Endothelial cell of umbilical vein (primary cell): ENCODE measurements around the gene MCUR1. TPM values are rescaled to one million over a fixed set of nuclear protein-coding genes. Genes with fewer than 3 reads are reported as not detected.

Source experiments
- BruUV-seq: library from RNA; stranded (reverse); fragments of 400-500 nt; replicated peaks from 2 replicates; lab custom pipeline; 2021; lab: Mats Ljungman, UMichigan
- CTCF ChIA-PET: fragments of 300-600, 350-600 bp; sonication (Branson Sonifier 250); formaldehyde crosslinking; loops from one replicate; lab custom pipeline; 2021; ENCODE audit warnings: antibody characterized with exemption, inconsistent platforms; lab: Charles Lee
- POLR2A ChIA-PET: fragments of 300-600, 350-600 bp; sonication (Branson Sonifier 250); formaldehyde crosslinking; loops from one replicate; lab custom pipeline; 2021; ENCODE audit warnings: antibody characterized with exemption, inconsistent platforms; lab: Charles Lee
- DNase-seq: peaks from one replicate; pipeline ENCODE4 v3.0.0-alpha.2; 2011; ENCODE audit warnings: low read depth, low spot score
- FAIRE-seq: peaks from 2 replicates; lab custom pipeline; 2011; peaks lifted over from hg19 to GRCh38; lab: Jason Lieb, UNC
- H2AFZ ChIP-seq: 2 replicates; pipeline ENCODE4 v1.6.0; 2012; ENCODE audit warnings: low read depth, low read length, control low read depth, inconsistent platforms
- H3K27ac ChIP-seq: 2 replicates; pipeline ENCODE4 v1.5.1; 2011; ENCODE audit warnings: low read depth, mild to moderate bottlenecking, control low read depth, low read length, moderate library complexity; ENCODE audit not compliant: insufficient read depth
- H3K27me3 ChIP-seq, 2 experiments: 2 replicates each; pipeline versions ENCODE4 v1.6.0 to v1.6.1; 2011; ENCODE audit warnings: low read length in 2 of 2, mixed read lengths in 1 of 2; ENCODE audit not compliant: control insufficient read depth in 2 of 2, insufficient read depth in 2 of 2
- H3K36me3 ChIP-seq, 2 experiments: 2 replicates in 1 of 2; 3 replicates in 1 of 2; pipeline ENCODE4 v1.5.1; 2011; ENCODE audit warnings: low read length in 2 of 2, mild to moderate bottlenecking in 1 of 2, moderate library complexity in 1 of 2; ENCODE audit not compliant: control insufficient read depth in 2 of 2, insufficient read depth in 2 of 2; ENCODE audit errors: extremely low read depth in 1 of 2
- H3K4me1 ChIP-seq: 3 replicates; pipeline ENCODE4 v1.5.1; 2011; ENCODE audit warnings: mild to moderate bottlenecking, low read length; ENCODE audit not compliant: control insufficient read depth, insufficient read depth; ENCODE audit errors: extremely low read depth
- H3K4me2 ChIP-seq: 2 replicates; pipeline ENCODE4 v1.6.1; 2011; ENCODE audit warnings: low read length, control low read depth, mixed read lengths; ENCODE audit not compliant: insufficient read depth
- H3K4me3 ChIP-seq, 3 experiments: fragments of 200-600 bp in 1 of 3; sonication (generic), shearing (Covaris generic) in 1 of 3; replicated peaks in 1 of 3; 2 replicates each; pipeline ENCODE4 v1.5.1; 2011 to 2016; ENCODE audit warnings: control low read depth in 3 of 3, low read length in 3 of 3, mild to moderate bottlenecking in 2 of 3, inconsistent platforms in 1 of 3, low read depth in 1 of 3, moderate library complexity in 1 of 3; ENCODE audit not compliant: insufficient read depth in 1 of 3
- H3K79me2 ChIP-seq: 2 replicates; pipeline ENCODE4 v1.6.0; 2012; ENCODE audit warnings: low read length, inconsistent platforms; ENCODE audit not compliant: control insufficient read depth, insufficient read depth
- H3K9ac ChIP-seq: replicated peaks from 2 replicates; pipeline ENCODE3; 2011; ENCODE audit warnings: low read length, control low read depth; ENCODE audit not compliant: insufficient read depth; ENCODE audit errors: extremely low read depth
- H3K9me1 ChIP-seq: replicated peaks from 3 replicates; pipeline ENCODE4 v1.6.0; 2011; ENCODE audit warnings: mild to moderate bottlenecking, low read length; ENCODE audit not compliant: control insufficient read depth, insufficient read depth; ENCODE audit errors: extremely low read depth
- H3K9me3 ChIP-seq: replicated peaks from 2 replicates; pipeline ENCODE4 v1.5.1; 2012; ENCODE audit warnings: low read length, inconsistent platforms; ENCODE audit not compliant: control insufficient read depth, insufficient read depth
- H4K20me1 ChIP-seq: replicated peaks from 2 replicates; pipeline ENCODE3; 2011; ENCODE audit warnings: mild to moderate bottlenecking, low read length; ENCODE audit not compliant: control insufficient read depth, insufficient read depth; ENCODE audit errors: extremely low read depth
- CTCF ChIP-seq, 2 donors: IDR thresholded peaks; 1 replicate in 1 of 2; 2 replicates in 1 of 2; pipeline ENCODE4 v1.5.1; 2011; ENCODE audit warnings: low read length in 2 of 2, mild to moderate bottlenecking in 2 of 2, moderate library complexity in 2 of 2, control low read depth in 1 of 2, inconsistent platforms in 1 of 2, low read depth in 1 of 2; ENCODE audit not compliant: insufficient read depth in 1 of 2; ENCODE audit errors: extremely low read depth in 1 of 2
- EZH2 ChIP-seq: IDR thresholded peaks from 2 replicates; pipeline ENCODE4 v1.6.1; 2012; ENCODE audit warnings: borderline replicate concordance, low read depth, mild to moderate bottlenecking, moderate library complexity, low read length, inconsistent platforms; ENCODE audit not compliant: severe bottlenecking
- FOS ChIP-seq: IDR thresholded peaks from 2 replicates; pipeline ENCODE4 v1.6.1; 2011; ENCODE audit warnings: mild to moderate bottlenecking, low read length, moderate library complexity, borderline replicate concordance; ENCODE audit not compliant: insufficient read depth
- GATA2 ChIP-seq: IDR thresholded peaks from 2 replicates; pipeline ENCODE4 v1.7.0; 2011; ENCODE audit warnings: low read depth, mild to moderate bottlenecking, moderate library complexity, mixed read lengths, low read length; ENCODE audit not compliant: insufficient read length, insufficient read depth
- JUN ChIP-seq: IDR thresholded peaks from 2 replicates; pipeline ENCODE4 v1.6.1; 2011; ENCODE audit warnings: borderline replicate concordance, low read depth; ENCODE audit not compliant: insufficient read length, insufficient read depth
- MAX ChIP-seq: IDR thresholded peaks from 2 replicates; pipeline ENCODE4 v1.6.1; 2011; ENCODE audit not compliant: insufficient read depth, insufficient read length
- MYC ChIP-seq: IDR thresholded peaks from one replicate; pipeline ENCODE4 v1.6.1; 2011; ENCODE audit warnings: mild to moderate bottlenecking, low read depth, low read length
- POLR2A ChIP-seq: IDR thresholded peaks from 2 replicates; pipeline ENCODE4 v1.6.1; 2012; ENCODE audit warnings: low read depth, mild to moderate bottlenecking, control low read depth, low read length
- POLR2AphosphoS5 ChIP-seq: IDR thresholded peaks from 2 replicates; pipeline ENCODE4 v1.6.1; 2012; ENCODE audit warnings: low read depth, mild to moderate bottlenecking, control low read depth, low read length, moderate library complexity; ENCODE audit not compliant: insufficient read depth
- dilution Hi-C: fragments of 300-500 bp; cut with MboI; formaldehyde crosslinking; loops from one replicate; pipeline ENCODE4 v1.15.0; 2019; ENCODE audit warnings: low sequenced_read_pairs; ENCODE audit not compliant: extremely low pct_ligation_motif_present
- intact Hi-C: fragments of 100-400 bp; cut with micrococcal nuclease; formaldehyde crosslinking; loops from one replicate; pipeline ENCODE4 v1.10.0; 2022
- polyA plus RNA-seq, 4 experiments: library from polyadenylated mRNA; depleted of rRNA in 3 of 4; stranded (reverse) in 3 of 4; unstranded in 1 of 4; fragments of >200 nt; gene quantifications; 2 replicates each; pipeline versions ENCODE4 v1.2.1 to v1.2.3, GENCODE V29; 2011 to 2012; ENCODE audit warnings: missing spikeins in 1 of 4
- total RNA-seq: library from RNA; stranded (reverse); gene quantifications from 2 replicates; pipeline ENCODE4 v1.2.3, GENCODE V29; 2021

Gene MCUR1
- total and polyA plus RNA-seq, 2 donors (not counting 3 experiments of a cell fraction or from before 2014, with no cell fraction given) = 6.2 to 21.2 TPM

GRCh38 chr6:13813026-13813425 is 1.3 kb downstream of the MCUR1 start:
- H3K4me2 ChIP-seq = peak overlapping the region; percentile 92
- H3K4me1 ChIP-seq = peaks cover 10% of the 10 kb centered on the region
- FAIRE-seq (no peak), DNase-seq (no peak)
- no peak overlapping the region for H3K9ac ChIP-seq
- H3K27me3 ChIP-seq = no peaks in the 10 kb centered on the region
- no peaks in the 10 kb centered on the region for H4K20me1 ChIP-seq
- dilution Hi-C loops (no loop called here), intact Hi-C loops (loop anchor here (5.0 kb wide), 2 partner anchors 109 to 304 kb away; partner anchors contain the start of genes CD83 and RNF182)
- peaks cover 18% of the 10 kb centered on the region for H3K79me2 ChIP-seq
- no peaks in the 10 kb centered on the region for H3K9me3 ChIP-seq
- H2AFZ ChIP-seq = no peak overlapping the region
- TF ChIP-seq FOS = no peak
- no peak for TF ChIP-seq CTCF (IDR thresholded peaks at IDR 0.05; ENCODE audit: extremely low read depth in 1 of 2, insufficient read depth in 1 of 2, low read depth in 1 of 2, low read length in 2 of 2)
- TF ChIP-seq MYC = no peak
- TF ChIP-seq EZH2 = no peak
- no peak for TF ChIP-seq JUN
- no peak for TF ChIP-seq POLR2A
- TF ChIP-seq GATA2 = no peak
- TF ChIP-seq MAX = no peak
- TF ChIP-seq POLR2AphosphoS5 = no peak
- no TSS peak for BruUV-seq
- ChIA-PET POLR2A (no interaction called here), CTCF (interaction anchor here (1.1 to 1.3 kb wide), 2 partner anchors 17 to 254 kb away, joined by 4 to 5 read pairs; no protein-coding TSS in a partner anchor)
- no peak overlapping the region for H3K27ac ChIP-seq
- no peaks in the 10 kb centered on the region for H3K36me3 ChIP-seq
- peak overlapping the region; percentile 70 to 94 (median 84) for H3K4me3 ChIP-seq
- H3K9me1 ChIP-seq = no peaks in the 10 kb centered on the region
